Hepatocyte (in vitro differentiated cells): ENCODE results near the gene UBE2E2.

Experiments used
- EZH2 ChIP-seq: fragments of 200-600 bp; sonication (generic); IDR thresholded peaks from 2 replicates; pipeline ENCODE4 v1.6.1; 2016; ENCODE audit warnings: antibody characterized with exemption, mild to moderate bottlenecking, borderline replicate concordance
- EZH2phosphoT487 ChIP-seq: fragments of 200-600 bp; sonication (generic); IDR thresholded peaks from one replicate; pipeline ENCODE4 v1.6.1; 2018; ENCODE audit warnings: antibody characterized with exemption, mild to moderate bottlenecking, low read depth, moderate library complexity; ENCODE audit not compliant: unreplicated experiment, severe bottlenecking
- TF ChIP-seq, protein P1 (sequence below): fragments of 200-600 bp; sonication (generic); IDR thresholded peaks from 2 replicates; pipeline ENCODE4 v1.5.1; 2016; ENCODE audit warnings: antibody characterized with exemption, mild to moderate bottlenecking; ENCODE audit not compliant: poor library complexity

DNA sequence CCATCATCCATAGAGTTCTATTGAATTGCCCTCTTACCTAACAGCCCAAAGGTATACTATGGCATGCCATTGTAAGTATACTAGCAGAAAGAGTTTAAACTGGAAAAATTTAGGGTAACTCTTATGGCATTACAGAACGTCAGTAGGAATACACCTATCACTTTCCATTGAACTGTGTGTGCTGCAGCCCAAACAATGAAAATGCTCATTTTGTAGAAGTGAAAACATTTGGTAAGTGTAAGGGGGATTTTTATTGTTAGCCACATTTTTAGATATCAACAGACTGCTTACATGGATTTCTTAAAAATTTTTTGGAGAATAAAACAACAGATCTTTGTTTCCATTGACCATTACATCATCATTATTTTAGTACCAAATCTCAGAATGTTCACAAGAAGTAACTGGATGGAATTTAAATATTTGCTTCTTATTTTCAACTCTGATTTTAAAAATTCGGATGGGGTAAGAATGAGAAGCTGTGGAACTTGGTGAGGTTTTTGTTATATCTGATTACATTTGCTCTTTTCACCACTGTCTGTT, 245.9 kb downstream of the UBE2E2 start:
- TF ChIP-seq, protein P1, sequence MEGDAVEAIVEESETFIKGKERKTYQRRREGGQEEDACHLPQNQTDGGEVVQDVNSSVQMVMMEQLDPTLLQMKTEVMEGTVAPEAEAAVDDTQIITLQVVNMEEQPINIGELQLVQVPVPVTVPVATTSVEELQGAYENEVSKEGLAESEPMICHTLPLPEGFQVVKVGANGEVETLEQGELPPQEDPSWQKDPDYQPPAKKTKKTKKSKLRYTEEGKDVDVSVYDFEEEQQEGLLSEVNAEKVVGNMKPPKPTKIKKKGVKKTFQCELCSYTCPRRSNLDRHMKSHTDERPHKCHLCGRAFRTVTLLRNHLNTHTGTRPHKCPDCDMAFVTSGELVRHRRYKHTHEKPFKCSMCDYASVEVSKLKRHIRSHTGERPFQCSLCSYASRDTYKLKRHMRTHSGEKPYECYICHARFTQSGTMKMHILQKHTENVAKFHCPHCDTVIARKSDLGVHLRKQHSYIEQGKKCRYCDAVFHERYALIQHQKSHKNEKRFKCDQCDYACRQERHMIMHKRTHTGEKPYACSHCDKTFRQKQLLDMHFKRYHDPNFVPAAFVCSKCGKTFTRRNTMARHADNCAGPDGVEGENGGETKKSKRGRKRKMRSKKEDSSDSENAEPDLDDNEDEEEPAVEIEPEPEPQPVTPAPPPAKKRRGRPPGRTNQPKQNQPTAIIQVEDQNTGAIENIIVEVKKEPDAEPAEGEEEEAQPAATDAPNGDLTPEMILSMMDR, result no peak
- TF ChIP-seq EZH2phosphoT487 (no peak), EZH2 (no peak)
